Kidney (tissue), 14 donors: Measurements from ENCODE around the gene EXOSC7. TPM values are rescaled to one million over a fixed set of nuclear protein-coding genes. Genes with fewer than 3 reads are reported as not detected.

Experiments
- DNase-seq, 5 donors: peaks; one replicate each; pipeline ENCODE4 v3.0.0-alpha.2; 2013 to 2020
- FAIRE-seq: peaks from 2 replicates; lab custom pipeline; 2012; peaks lifted over from hg19 to GRCh38; lab: Jason Lieb, UNC
- H3K27ac ChIP-seq, 2 donors: one replicate each; pipeline ENCODE4 v1.7.0; 2013; ENCODE audit warnings: low read depth in 2 of 2, low read length in 2 of 2, inconsistent platforms in 1 of 2
- H3K27me3 ChIP-seq: one replicate; pipeline ENCODE4 v1.7.1; 2013; ENCODE audit warnings: low read length, inconsistent platforms; ENCODE audit not compliant: control insufficient read depth, insufficient read depth
- H3K36me3 ChIP-seq, 3 donors: one replicate each; pipeline versions ENCODE4 v1.7.0 to v1.7.1; 2013; ENCODE audit warnings: low read length in 3 of 3, control low read depth in 1 of 3, inconsistent platforms in 1 of 3; ENCODE audit not compliant: insufficient read depth in 3 of 3, control insufficient read depth in 2 of 3
- H3K4me1 ChIP-seq, 3 donors: one replicate each; pipeline versions ENCODE4 v1.7.0 to v1.7.1; 2013; ENCODE audit warnings: low read length in 3 of 3, inconsistent platforms in 1 of 3, low read depth in 1 of 3; ENCODE audit not compliant: control insufficient read depth in 2 of 3, insufficient read depth in 2 of 3
- H3K4me3 ChIP-seq, 3 donors: one replicate each; pipeline versions ENCODE4 v1.7.0 to v1.8.1; 2013; ENCODE audit warnings: low read length in 3 of 3, control low read depth in 1 of 3, inconsistent platforms in 1 of 3
- H3K9ac ChIP-seq, 3 donors: one replicate each; pipeline versions ENCODE4 v1.7.0 to v1.7.1; 2013; ENCODE audit warnings: low read length in 3 of 3, control low read depth in 1 of 3, inconsistent platforms in 1 of 3
- H3K9me3 ChIP-seq, 3 donors: one replicate each; pipeline versions ENCODE4 v1.7.0 to v1.7.1; 2013; ENCODE audit warnings: low read length in 3 of 3, control low read depth in 1 of 3, inconsistent platforms in 1 of 3; ENCODE audit not compliant: control insufficient read depth in 2 of 3, insufficient read depth in 1 of 3
- CTCF ChIP-seq: IDR thresholded peaks from 3 replicates; pipeline ENCODE4 v1.5.1; 2012; ENCODE audit warnings: mild to moderate bottlenecking, moderate library complexity, borderline replicate concordance; ENCODE audit not compliant: insufficient read depth; ENCODE audit errors: extremely low read depth
- intact Hi-C: fragments of 100-400 bp; cut with DNase I; formaldehyde crosslinking; loops from one replicate; pipeline ENCODE4 v1.11.1; 2022
- polyA plus RNA-seq: library from polyadenylated mRNA; stranded (reverse); fragments of 350-450 nt; fragmentation: Illumina TruSeq; extraction: RNeasy Lipid Tissue Mini Kit (QIAGEN cat#74804); gene quantifications from one replicate; pipeline ENCODE4 v1.2.3, GENCODE V29; 2014; ENCODE audit warnings: low read depth, low replicate concordance; ENCODE audit not compliant: insufficient read depth
- total RNA-seq: library from RNA; stranded (reverse); fragmentation: NEBNext Ultra II Directional; extraction: Animal tissue kit (Norgen Biotek cat#: 25700); gene quantifications from one replicate; pipeline ENCODE4 v1.2.1, GENCODE V29; 2021
- donor health status: control.
- donor health status: control.
- donor health status: control.
- donor health status: control.
- donor health status: control.
- donor health status: DM: yes; HTN: yes; CAD: no.
- donor health status: Normal renal cell carcinoma (clear cell type).

EXOSC7 gene
- total and polyA plus RNA-seq, 2 donors from 2014 or later = 43.8 to 71.8 TPM

GRCh38 chr3:45021524-45022297, 45.7 kb downstream of the EXOSC7 start:
- no peak for TF ChIP-seq CTCF
- Histone ChIP-seq H3K4me1 (peaks cover 0 to 15% (median 0%) of the 10 kb centered on the region in 3 donors), H3K36me3 (no peaks in the 10 kb centered on the region), H3K4me3 (no peak overlapping the region), H3K9ac (no peak overlapping the region), H3K9me3 (no peaks in the 10 kb centered on the region), H3K27me3 (no peaks in the 10 kb centered on the region), H3K27ac (no peak overlapping the region)
- DNase-seq (no peak), FAIRE-seq (no peak)
- intact Hi-C loops = no loop called here

DNA sequence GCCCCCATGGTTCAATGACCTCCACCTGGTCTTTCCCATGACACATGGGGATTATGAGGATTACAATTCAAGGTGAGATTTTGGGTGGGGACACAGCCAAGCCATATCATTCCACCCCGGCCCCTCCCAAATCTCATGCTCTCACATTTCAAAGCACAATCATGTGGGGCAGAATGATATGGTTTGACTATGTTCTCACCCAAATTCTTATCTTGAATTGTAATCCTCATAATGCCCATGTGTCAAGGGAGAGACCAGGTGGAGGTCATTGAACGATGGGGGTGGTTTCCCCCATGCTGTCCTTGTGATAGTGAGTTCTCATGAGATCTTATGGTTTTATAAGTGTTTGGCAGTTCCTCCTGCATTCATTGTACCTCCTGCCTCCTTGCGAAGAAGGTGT, 47.6 kb downstream of the EXOSC7 start:
- Histone ChIP-seq H3K9ac (no peak overlapping the region), H3K4me3 (no peak overlapping the region), H3K36me3 (no peaks in the 10 kb centered on the region), H3K27ac (no peak overlapping the region), H3K27me3 (no peaks in the 10 kb centered on the region), H3K9me3 (no peaks in the 10 kb centered on the region), H3K4me1 (peaks cover 0 to 15% (median 0%) of the 10 kb centered on the region in 3 donors)
- no peak for DNase-seq
- TF ChIP-seq CTCF = no peak
- intact Hi-C loops = no loop called here
- FAIRE-seq = no peak

- TF ChIP-seq CTCF = no peak
- Histone ChIP-seq H3K4me1 (peaks cover 0 to 15% (median 0%) of the 10 kb centered on the region in 3 donors), H3K27ac (no peak overlapping the region), H3K9me3 (no peaks in the 10 kb centered on the region), H3K4me3 (no peak overlapping the region), H3K9ac (no peak overlapping the region), H3K27me3 (no peaks in the 10 kb centered on the region), H3K36me3 (no peaks in the 10 kb centered on the region)
- intact Hi-C loops = no loop called here
- FAIRE-seq (no peak), DNase-seq (no peak)
Measured at GRCh38 chr3:45024542-45025255, 48.7 kb downstream of the EXOSC7 start.
